ENCODE measurements around the gene PDE8B.

PDE8B gene

GRCh38 chr5:77400645-77401044, 190.2 kb downstream of the PDE8B start:
- DNase-seq (ENCODE audit: low read depth in 2 of 2) = no peak

- no peak for DNase-seq (ENCODE audit: low read depth in 2 of 2)
Observed at GRCh38 chr5:77402796-77403195, 192.3 kb downstream of the PDE8B start.

GRCh38 chr5:77407152-77407551, 196.7 kb downstream of the PDE8B start:
- no peak for DNase-seq (ENCODE audit: low read depth in 2 of 2)

- DNase-seq (ENCODE audit: low read depth in 2 of 2) = no peak
Observed at GRCh38 chr5:77409870-77410621, 199.6 kb downstream of the PDE8B start.

- DNase-seq (ENCODE audit: low read depth in 2 of 2) = no peak
Observed at GRCh38 chr5:77413049-77413448, 202.6 kb downstream of the PDE8B start.

GRCh38 chr5:77418162-77418561, 207.7 kb downstream of the PDE8B start:
- DNase-seq (ENCODE audit: low read depth in 2 of 2) = no peak

GRCh38 chr5:77418601-77419581, 208.4 kb downstream of the PDE8B start:
- DNase-seq (ENCODE audit: low read depth in 2 of 2) = no peak

- no peak for DNase-seq (ENCODE audit: low read depth in 2 of 2)
Observed at GRCh38 chr5:77419644-77420582, 209.4 kb downstream of the PDE8B start.

GRCh38 chr5:77420940-77421339, 210.5 kb downstream of the PDE8B start:
- no peak for DNase-seq (ENCODE audit: low read depth in 2 of 2)

GRCh38 chr5:77423022-77423750, 212.7 kb downstream of the PDE8B start:
- DNase-seq (ENCODE audit: low read depth in 2 of 2) = no peak

GRCh38 chr5:77424921-77425320, 214.4 kb downstream of the PDE8B start:
- no peak for DNase-seq (ENCODE audit: low read depth in 2 of 2)

GRCh38 chr5:77425420-77425819, 214.9 kb downstream of the PDE8B start:
- DNase-seq (ENCODE audit: low read depth in 2 of 2) = no peak

GRCh38 chr5:77425998-77426659, 215.6 kb downstream of the PDE8B start:
- DNase-seq (ENCODE audit: low read depth in 2 of 2) = no peak

- no peak for DNase-seq (ENCODE audit: low read depth in 2 of 2)
Observed at GRCh38 chr5:77426670-77427069, 216.2 kb downstream of the PDE8B start.

GRCh38 chr5:77427998-77428397, 217.5 kb downstream of the PDE8B start:
- no peak for DNase-seq (ENCODE audit: low read depth in 2 of 2)

GRCh38 chr5:77428526-77428925, 218.0 kb downstream of the PDE8B start:
- no peak for DNase-seq (ENCODE audit: low read depth in 2 of 2)

GRCh38 chr5:77430726-77431125, 220.2 kb downstream of the PDE8B start:
- no peak for DNase-seq (ENCODE audit: low read depth in 2 of 2)

GRCh38 chr5:77431286-77431685, 220.8 kb downstream of the PDE8B start:
- DNase-seq (ENCODE audit: low read depth in 2 of 2) = no peak

GRCh38 chr5:77431719-77432118, 221.2 kb downstream of the PDE8B start:
- DNase-seq (ENCODE audit: low read depth in 2 of 2) = no peak

GRCh38 chr5:77437194-77437593, 226.7 kb downstream of the PDE8B start:
- no peak for DNase-seq (ENCODE audit: low read depth in 2 of 2)

Measured in stimulated activated CD8-positive, alpha-beta memory T cell treated with anti-CD3 and anti-CD28 coated beads, Interleukin-2, amount 100 ng/mL, for 1 hour (primary cell).